ENCODE data around the gene TAPBP.

Gene TAPBP

DNA sequence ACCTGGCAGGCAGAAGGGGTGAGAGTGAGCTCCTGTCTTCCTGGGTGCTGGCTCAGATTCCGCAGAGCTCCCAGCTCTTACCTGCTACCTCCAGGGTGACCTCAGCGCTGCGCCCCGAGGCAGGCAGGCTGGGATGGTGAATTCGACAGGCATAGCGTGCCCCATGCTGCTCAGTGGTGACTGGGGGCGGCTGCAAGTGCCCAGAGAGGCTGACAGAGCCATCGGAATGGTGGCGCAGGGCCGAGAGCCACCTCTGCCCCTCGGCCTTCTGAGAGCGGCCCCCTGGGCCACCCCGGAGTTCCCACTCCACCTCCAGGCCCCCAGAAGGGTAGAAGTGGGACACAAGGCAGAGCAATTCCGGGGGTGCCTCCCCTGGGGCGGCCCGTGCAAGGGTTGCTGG lies 9.7 kb downstream of the TAPBP start:
- H3K36me3 ChIP-seq (ENCODE audit: control insufficient read depth, insufficient read depth, low read length): peaks cover 4% of the 10 kb centered on the region
- H3K4me3 ChIP-seq (ENCODE audit: low read depth, low read length): no peak overlapping the region

DNA sequence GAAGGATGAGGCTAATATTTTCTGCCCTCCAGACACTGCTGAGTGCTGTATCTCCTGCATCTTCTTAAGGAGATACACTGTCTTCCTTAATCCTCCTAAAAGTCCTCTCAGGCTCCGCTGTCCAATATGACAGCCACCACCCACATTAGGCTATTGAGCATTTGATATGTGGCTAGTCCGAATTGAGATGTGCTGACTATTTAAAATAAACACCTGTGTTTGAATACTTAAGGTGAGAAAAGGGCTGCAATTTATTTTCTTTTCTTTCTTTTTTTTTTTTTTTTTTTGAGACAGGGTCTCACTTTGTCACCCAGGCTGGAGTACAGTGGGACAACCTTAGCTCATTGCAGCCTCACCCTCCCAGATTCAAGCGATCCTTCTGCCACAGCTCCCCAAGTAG lies 12.0 kb downstream of the TAPBP start:
- Histone ChIP-seq H3K9ac (ENCODE audit: low read depth, low read length) (no peak overlapping the region), H3K4me1 (ENCODE audit: control insufficient read depth, insufficient read depth, low read length) (no peaks in the 10 kb centered on the region), H3K9me3 (ENCODE audit: control insufficient read depth, insufficient read depth, low read length) (no peaks in the 10 kb centered on the region), H3K4me3 (ENCODE audit: low read depth, low read length) (no peak overlapping the region), H3K27me3 (ENCODE audit: control insufficient read depth, insufficient read depth, low read length) (no peaks in the 10 kb centered on the region), H3K36me3 (ENCODE audit: control insufficient read depth, insufficient read depth, low read length) (peaks cover 4% of the 10 kb centered on the region)

More for the DNA sequence above, 9.7 kb downstream of the TAPBP start:
- H3K27me3 ChIP-seq (ENCODE audit: control insufficient read depth, insufficient read depth, low read length): no peaks in the 10 kb centered on the region
- no peaks in the 10 kb centered on the region for H3K9me3 ChIP-seq (ENCODE audit: control insufficient read depth, insufficient read depth, low read length)
- no peak overlapping the region for H3K9ac ChIP-seq (ENCODE audit: low read depth, low read length)
- no peaks in the 10 kb centered on the region for H3K4me1 ChIP-seq (ENCODE audit: control insufficient read depth, insufficient read depth, low read length)

DNA sequence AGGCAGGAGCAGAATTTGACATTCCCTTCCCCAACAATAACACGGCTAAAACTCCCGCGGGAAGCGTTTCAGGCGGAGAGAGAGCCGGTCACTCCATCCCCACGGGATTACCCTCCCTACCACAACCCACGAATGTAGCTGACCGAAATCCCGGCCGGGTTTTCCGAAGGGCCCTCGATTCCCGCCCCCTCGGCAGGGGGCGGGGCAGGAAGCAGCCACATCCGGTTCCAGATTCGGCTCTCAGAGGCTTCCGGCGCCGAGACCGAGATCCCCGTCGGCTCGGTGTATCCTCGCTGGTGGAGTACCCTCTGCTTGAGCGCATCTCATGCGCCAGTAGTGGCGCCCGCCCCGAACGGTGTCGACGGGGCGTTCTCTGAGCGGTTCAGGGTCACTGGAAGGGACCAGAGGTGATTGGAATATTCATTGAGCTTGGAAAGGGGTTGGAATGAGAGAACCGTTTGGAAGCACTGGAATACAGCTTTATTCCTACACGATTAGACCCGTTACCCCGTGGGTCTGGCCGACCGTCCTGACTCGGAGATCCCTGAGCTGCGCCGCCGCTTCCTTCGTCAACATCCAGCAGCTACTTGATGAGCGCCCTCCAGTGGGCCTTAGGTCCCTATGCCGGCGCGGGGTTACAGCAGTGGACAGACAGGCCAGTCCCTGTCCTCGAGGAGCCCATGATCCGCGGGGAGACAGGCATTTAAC lies 14.5 kb downstream of the TAPBP start:
- peaks cover 14% of the 10 kb centered on the region for H3K36me3 ChIP-seq (ENCODE audit: control insufficient read depth, insufficient read depth, low read length)
- H3K4me3 ChIP-seq (ENCODE audit: low read depth, low read length): peak overlapping the region; percentile 74
- H3K4me1 ChIP-seq (ENCODE audit: control insufficient read depth, insufficient read depth, low read length): no peaks in the 10 kb centered on the region
- H3K9me3 ChIP-seq (ENCODE audit: control insufficient read depth, insufficient read depth, low read length): no peaks in the 10 kb centered on the region
- H3K27me3 ChIP-seq (ENCODE audit: control insufficient read depth, insufficient read depth, low read length): no peaks in the 10 kb centered on the region
- peak overlapping the region; percentile 71 for H3K9ac ChIP-seq (ENCODE audit: low read depth, low read length)

DNA sequence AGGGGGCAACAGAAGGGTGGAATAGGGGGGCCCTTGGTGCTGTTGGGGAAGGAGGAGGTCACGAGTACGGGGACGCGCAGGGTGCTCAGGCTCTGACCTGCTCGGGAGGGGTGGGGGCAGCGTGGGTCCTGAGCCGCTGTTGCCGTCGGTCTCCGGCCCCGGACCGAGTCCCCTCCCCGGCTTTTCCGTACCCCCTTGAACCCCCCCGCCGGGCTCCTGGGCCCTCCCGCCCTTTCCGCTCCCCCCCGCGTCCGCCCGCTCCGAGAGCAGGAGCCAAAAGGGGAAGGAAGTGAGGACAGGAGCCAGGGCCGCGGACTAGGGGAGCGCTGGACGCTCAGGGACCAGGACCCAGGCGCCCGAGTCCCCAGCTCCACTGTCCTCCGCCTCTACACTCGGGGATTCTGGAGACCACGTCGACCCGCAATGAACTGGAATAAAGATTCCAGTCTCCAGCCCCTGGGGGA lies 15.1 kb downstream of the TAPBP start, which contains the start of gene RGL2:
RGL2 (minus strand) TSS at position 170 of the 464 bp plus-strand sequence. CDS start 332 bp downstream, outside the sequence.
- Histone ChIP-seq H3K4me1 (ENCODE audit: control insufficient read depth, insufficient read depth, low read length) (no peaks in the 10 kb centered on the region), H3K9ac (ENCODE audit: low read depth, low read length) (peak within 1 kb of the TSS; percentile 71), H3K27me3 (ENCODE audit: control insufficient read depth, insufficient read depth, low read length) (no peaks in the 10 kb centered on the region), H3K4me3 (ENCODE audit: low read depth, low read length) (peak within 1 kb of the TSS; percentile 74), H3K9me3 (ENCODE audit: control insufficient read depth, insufficient read depth, low read length) (no peaks in the 10 kb centered on the region), H3K36me3 (ENCODE audit: control insufficient read depth, insufficient read depth, low read length) (peaks cover 11% of the 10 kb centered on the region)

DNA sequence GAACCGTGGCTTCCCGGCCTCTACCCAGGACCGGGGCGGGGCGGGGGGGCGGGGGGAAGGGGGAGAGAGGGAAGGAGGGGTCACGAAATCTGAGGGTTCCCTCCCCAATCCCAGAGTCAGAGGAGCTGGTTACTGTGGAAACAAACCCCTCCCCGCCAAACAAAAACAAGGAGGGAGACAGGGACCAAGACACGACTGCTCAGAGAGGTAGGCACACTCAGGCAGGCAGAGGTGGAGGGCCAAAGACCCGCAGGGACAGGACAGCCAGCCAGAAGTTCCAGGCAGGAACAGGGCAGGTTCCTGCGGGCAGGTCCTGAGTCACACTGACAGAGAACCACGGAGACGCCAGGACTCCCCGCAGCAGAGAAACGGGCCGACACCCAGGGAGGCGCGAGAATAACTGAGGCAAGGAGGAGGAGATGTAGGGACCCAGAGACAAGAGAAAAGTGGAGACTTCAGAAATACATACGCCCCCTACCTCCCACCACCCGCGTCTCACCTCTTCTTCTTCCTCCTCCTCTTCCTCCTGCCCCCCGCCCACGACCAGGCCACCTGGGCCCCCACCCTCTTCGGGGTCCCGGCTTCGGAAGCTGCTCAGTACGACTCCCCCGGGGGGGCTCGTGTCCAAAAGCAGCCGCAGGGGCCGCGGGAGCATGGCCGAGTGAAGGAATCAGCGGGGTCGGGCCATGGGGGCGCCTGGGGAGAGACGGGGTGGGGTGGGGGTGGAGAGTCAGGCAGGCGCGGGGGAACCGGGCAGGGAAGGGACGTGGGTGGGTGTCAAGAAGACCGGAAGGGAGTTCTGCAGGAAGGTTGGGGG lies 15.7 kb downstream of the TAPBP start:
- Histone ChIP-seq H3K4me1 (ENCODE audit: control insufficient read depth, insufficient read depth, low read length) (no peaks in the 10 kb centered on the region), H3K27me3 (ENCODE audit: control insufficient read depth, insufficient read depth, low read length) (no peaks in the 10 kb centered on the region), H3K9me3 (ENCODE audit: control insufficient read depth, insufficient read depth, low read length) (no peaks in the 10 kb centered on the region), H3K36me3 (ENCODE audit: control insufficient read depth, insufficient read depth, low read length) (peaks cover 11% of the 10 kb centered on the region), H3K9ac (ENCODE audit: low read depth, low read length) (no peak overlapping the region), H3K4me3 (ENCODE audit: low read depth, low read length) (peak overlapping the region; percentile 74)

DNA sequence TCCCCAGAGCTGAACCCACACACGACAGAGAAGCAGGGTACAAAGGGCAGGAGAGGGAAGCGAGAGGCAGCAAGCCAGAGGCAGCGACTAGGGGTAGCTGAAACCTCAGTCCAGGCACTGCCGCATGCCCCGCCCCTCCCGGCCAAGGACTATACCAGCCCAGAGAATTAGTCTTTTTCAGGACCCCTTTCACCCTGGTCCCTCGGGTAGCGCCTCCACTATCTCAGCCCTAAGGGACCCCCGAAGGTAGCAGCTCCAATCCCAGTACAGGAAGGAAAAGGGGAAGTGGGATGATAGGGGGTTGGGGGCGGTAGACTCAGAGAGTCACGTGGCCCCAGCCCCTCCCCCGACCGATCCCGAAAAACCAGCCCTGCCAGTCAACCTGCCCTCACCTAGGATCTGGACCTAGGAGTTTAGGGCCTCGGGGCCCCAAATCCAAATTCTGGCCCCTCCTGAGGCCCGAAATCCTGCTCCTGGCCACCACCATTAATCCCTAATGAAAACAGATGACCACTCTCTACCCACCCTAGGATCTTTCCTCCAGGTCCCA lies 16.4 kb downstream of the TAPBP start:
- H3K9ac ChIP-seq (ENCODE audit: low read depth, low read length): peak overlapping the region; percentile 70
- H3K36me3 ChIP-seq (ENCODE audit: control insufficient read depth, insufficient read depth, low read length): peaks cover 12% of the 10 kb centered on the region
- no peaks in the 10 kb centered on the region for H3K4me1 ChIP-seq (ENCODE audit: control insufficient read depth, insufficient read depth, low read length)
- no peaks in the 10 kb centered on the region for H3K27me3 ChIP-seq (ENCODE audit: control insufficient read depth, insufficient read depth, low read length)
- H3K9me3 ChIP-seq (ENCODE audit: control insufficient read depth, insufficient read depth, low read length): no peaks in the 10 kb centered on the region
- H3K4me3 ChIP-seq (ENCODE audit: low read depth, low read length): peak overlapping the region; percentile 74

DNA sequence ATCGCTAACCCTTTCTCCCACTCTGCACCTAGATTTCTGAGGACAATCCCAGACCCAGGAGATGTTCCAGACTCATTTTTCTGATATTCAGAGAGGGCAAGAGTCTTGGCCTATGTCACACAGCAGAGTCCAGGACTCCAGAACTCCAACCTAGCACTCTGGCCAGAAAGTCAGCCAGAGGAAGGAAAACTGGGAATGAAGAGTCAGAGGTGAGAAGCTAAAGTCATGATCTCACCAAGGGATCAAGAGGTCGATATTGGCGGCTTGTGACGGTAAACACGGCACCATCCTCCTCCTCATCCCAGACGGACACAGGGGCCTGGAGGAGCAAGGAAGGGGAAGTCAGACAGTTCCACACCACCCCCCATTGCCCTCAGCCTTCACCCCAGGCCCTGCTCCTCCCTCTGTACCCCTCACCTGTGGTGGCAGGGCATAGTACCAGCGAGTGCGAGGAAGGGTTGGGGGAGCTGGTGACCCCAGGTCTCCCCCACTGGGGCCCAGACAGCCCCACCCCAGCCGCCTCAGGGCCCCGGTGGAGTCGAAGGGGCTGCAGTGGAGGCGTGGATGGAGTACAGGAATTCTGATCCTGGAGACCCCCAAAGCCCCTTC lies 17.0 kb downstream of the TAPBP start:
- Histone ChIP-seq H3K4me3 (ENCODE audit: low read depth, low read length) (peak overlapping the region; percentile 74), H3K27me3 (ENCODE audit: control insufficient read depth, insufficient read depth, low read length) (no peaks in the 10 kb centered on the region), H3K9me3 (ENCODE audit: control insufficient read depth, insufficient read depth, low read length) (no peaks in the 10 kb centered on the region), H3K4me1 (ENCODE audit: control insufficient read depth, insufficient read depth, low read length) (no peaks in the 10 kb centered on the region), H3K36me3 (ENCODE audit: control insufficient read depth, insufficient read depth, low read length) (peaks cover 18% of the 10 kb centered on the region), H3K9ac (ENCODE audit: low read depth, low read length) (peak overlapping the region; percentile 70)

DNA sequence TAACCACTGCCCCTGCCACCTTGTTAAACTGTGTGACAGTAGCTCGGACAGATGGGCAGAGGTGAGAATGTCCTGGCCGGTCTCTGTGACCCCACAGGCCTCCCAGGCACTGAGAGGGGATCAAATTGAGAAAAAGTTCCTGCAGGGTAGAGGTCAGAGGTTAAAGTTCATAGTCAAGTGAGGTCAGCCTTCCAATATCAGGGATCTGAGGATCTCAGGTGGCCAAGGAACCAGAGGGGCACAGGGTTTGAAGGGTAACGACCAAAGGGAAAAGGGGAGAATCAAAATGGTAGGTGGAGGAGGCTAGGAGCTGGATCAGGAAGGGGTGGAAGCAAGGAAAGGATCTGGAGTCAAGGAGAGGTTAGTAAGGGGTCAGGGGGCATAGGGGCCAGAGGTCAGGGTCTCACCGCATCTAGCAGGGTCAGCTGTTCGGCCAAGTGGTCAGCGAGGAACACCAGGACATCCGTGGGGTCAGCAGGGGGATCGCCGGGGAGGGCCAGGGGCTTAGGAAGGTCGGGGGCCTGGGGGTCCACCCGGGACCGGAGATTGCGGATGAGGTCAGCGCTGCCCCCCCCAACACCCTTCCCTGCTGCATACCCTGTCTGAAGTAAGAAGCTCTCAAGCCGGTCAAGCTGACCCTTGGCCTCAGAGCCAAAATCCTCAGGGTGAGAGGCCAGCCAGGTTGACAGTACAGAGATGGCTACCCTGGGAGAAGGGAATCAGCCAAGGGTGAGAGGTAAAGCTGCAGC lies 18.1 kb downstream of the TAPBP start:
- Histone ChIP-seq H3K4me1 (ENCODE audit: control insufficient read depth, insufficient read depth, low read length) (no peaks in the 10 kb centered on the region), H3K9me3 (ENCODE audit: control insufficient read depth, insufficient read depth, low read length) (no peaks in the 10 kb centered on the region), H3K9ac (ENCODE audit: low read depth, low read length) (peak overlapping the region; percentile 13), H3K4me3 (ENCODE audit: low read depth, low read length) (no peak overlapping the region), H3K27me3 (ENCODE audit: control insufficient read depth, insufficient read depth, low read length) (no peaks in the 10 kb centered on the region), H3K36me3 (ENCODE audit: control insufficient read depth, insufficient read depth, low read length) (peaks cover 23% of the 10 kb centered on the region)

DNA sequence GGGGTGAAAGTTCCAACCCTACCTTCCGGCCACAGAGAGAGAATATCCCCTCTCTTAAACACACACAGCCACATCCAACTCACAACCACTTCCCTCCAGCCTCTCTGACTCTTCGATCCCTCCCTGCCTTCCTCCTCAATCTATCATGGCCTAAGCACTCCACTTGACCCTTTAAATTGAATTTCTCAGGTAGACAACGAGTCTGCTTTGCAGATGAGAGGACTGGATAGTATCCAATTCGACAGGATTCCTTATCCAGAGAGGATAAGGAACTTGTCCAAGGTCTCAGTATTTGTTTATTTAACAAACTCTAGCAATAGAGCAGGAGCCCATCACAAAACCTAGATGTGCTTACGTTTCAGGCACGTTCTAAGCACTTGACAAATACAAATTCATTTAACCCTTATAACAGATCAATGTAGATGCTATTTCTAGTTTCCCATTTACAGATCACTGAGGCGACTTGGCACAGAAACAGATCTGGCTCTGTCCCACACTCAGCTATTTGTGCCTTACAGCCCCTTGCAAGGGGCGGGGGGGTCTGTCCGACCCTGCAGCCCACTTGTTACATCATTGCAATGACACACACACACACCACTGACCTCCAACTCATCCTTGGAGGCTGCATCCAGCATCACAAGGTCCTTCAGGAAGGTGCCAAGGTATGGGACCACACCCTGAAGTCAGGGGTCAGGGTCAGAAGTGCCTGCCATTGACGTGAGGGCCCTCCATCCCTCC lies 19.6 kb downstream of the TAPBP start:
- Histone ChIP-seq H3K36me3 (ENCODE audit: control insufficient read depth, insufficient read depth, low read length) (peaks cover 27% of the 10 kb centered on the region), H3K9me3 (ENCODE audit: control insufficient read depth, insufficient read depth, low read length) (no peaks in the 10 kb centered on the region), H3K4me3 (ENCODE audit: low read depth, low read length) (no peak overlapping the region), H3K4me1 (ENCODE audit: control insufficient read depth, insufficient read depth, low read length) (no peaks in the 10 kb centered on the region), H3K27me3 (ENCODE audit: control insufficient read depth, insufficient read depth, low read length) (no peaks in the 10 kb centered on the region), H3K9ac (ENCODE audit: low read depth, low read length) (no peak overlapping the region)

DNA sequence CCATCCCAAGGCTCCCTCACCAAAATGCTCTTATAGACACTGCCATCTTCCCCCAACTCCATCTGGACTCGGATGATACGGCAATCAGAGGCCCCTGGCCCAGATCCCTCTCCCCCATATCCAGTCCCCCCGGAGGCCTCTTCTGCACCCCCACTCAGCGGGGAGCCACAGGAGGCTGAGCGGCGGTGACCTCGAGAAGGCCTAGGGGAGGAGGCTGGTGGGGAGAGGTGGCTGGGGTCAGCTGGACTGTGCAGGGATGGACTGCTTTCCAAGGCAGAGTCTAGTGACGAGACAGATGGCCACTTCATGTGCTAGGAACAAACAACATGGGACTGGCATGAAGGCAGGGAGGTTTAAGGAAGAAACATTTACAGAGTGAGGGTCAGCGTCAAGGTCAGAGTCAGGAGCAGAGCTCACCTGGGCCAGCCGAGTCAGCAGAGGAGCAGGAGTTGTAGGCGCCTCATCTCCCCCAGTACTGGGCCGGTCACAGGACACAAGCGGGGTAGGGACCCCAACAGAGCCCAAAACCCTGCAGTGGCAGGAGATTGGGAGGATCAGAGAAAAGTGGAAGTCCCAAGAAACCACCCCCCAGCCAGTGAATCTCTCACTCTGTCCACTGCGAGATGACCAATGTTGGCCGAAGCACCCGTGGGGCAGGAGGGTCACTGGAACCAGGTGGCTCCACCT lies 20.7 kb downstream of the TAPBP start:
- Histone ChIP-seq H3K27me3 (ENCODE audit: control insufficient read depth, insufficient read depth, low read length) (no peaks in the 10 kb centered on the region), H3K9ac (ENCODE audit: low read depth, low read length) (no peak overlapping the region), H3K4me1 (ENCODE audit: control insufficient read depth, insufficient read depth, low read length) (peaks cover 2% of the 10 kb centered on the region), H3K4me3 (ENCODE audit: low read depth, low read length) (no peak overlapping the region), H3K36me3 (ENCODE audit: control insufficient read depth, insufficient read depth, low read length) (peaks cover 27% of the 10 kb centered on the region), H3K9me3 (ENCODE audit: control insufficient read depth, insufficient read depth, low read length) (no peaks in the 10 kb centered on the region)

Data from iPS-15b (cell line).